ENCODE results near the gene TTC9C. TPM values are rescaled to one million over a fixed set of nuclear protein-coding genes. Genes with fewer than 3 reads are reported as not detected.

Gene TTC9C
- total and polyA plus RNA-seq, 2 of the 8 experiments (the other 6 are each of a cell fraction or from before 2014, with no cell fraction given) = 25.4 to 34.1 TPM

- TF ChIP-seq SAP30 (IDR thresholded peaks at IDR 0.05; ENCODE audit: insufficient read depth, insufficient replicate concordance, low read length) (peak; percentile 96), TCF12 (IDR thresholded peaks at IDR 0.05; ENCODE audit: low read depth, low read length) (no peak), BCL11A (IDR thresholded peaks at IDR 0.05; ENCODE audit: low read depth in 2 of 2, low read length in 2 of 2) (no peak), CBX5 (IDR thresholded peaks at IDR 0.05; ENCODE audit: low read depth, low read length) (no peak), HDAC2 (IDR thresholded peaks at IDR 0.05; ENCODE audit: borderline replicate concordance in 1 of 2, low read depth in 2 of 2, low read length in 2 of 2) (no peak; a peak in 1 of 4 replicates), EP300 (IDR thresholded peaks at IDR 0.05; ENCODE audit: borderline replicate concordance in 1 of 2, low read depth in 2 of 2, low read length in 2 of 2) (no peak; a peak in 1 of 3 replicates), NRF1 (IDR thresholded peaks at IDR 0.05; ENCODE audit: low read depth, low read length) (no peak), SIX5 (IDR thresholded peaks at IDR 0.05; ENCODE audit: low read depth, low read length) (peak; percentile 77), KDM5A (IDR thresholded peaks at IDR 0.05; ENCODE audit: low read length) (peak; percentile 44; the same call in 1 of the 2 replicates), SRF (IDR thresholded peaks at IDR 0.05; ENCODE audit: low read depth, low read length) (peak; percentile 48; the same call in 1 of the 2 replicates), GTF2F1 (IDR thresholded peaks at IDR 0.05; ENCODE audit: borderline replicate concordance, low read depth, low read length) (peak; percentile 40; the same call in 1 of the 2 replicates), SP1 (IDR thresholded peaks at IDR 0.05; ENCODE audit: low read depth, low read length) (peak; percentile 85), SP2 (IDR thresholded peaks at IDR 0.05; ENCODE audit: low read length) (no peak), TAF1 (IDR thresholded peaks at IDR 0.05; ENCODE audit: low read depth, low read length) (peak; percentile 95), SIN3A (conservative IDR thresholded peaks at IDR 0.05 in 1 of 2, IDR thresholded peaks at IDR 0.05 in 1 of 2; ENCODE audit: low read depth in 1 of 2, low read length in 2 of 2) (peak in 1 of 2 experiments; percentile 80; a peak in 2 of 4 replicates), CBX8 (IDR thresholded peaks at IDR 0.05; ENCODE audit: borderline replicate concordance, low read depth, low read length) (no peak), SUZ12 (IDR thresholded peaks at IDR 0.05; ENCODE audit: low read length) (no peak), EZH2 (IDR thresholded peaks at IDR 0.05; ENCODE audit: low read depth, low read length, severe bottlenecking) (no peak), E2F6 (IDR thresholded peaks at IDR 0.05) (no peak), ASH2L (IDR thresholded peaks at IDR 0.05; ENCODE audit: low read length) (peak; percentile 78), POLR2A (IDR thresholded peaks at IDR 0.05; ENCODE audit: control extremely low read depth in 1 of 2, low read depth in 2 of 2, low read length in 2 of 2) (peak; percentile 88 to 98)
- TF ChIP-seq, protein P1, sequence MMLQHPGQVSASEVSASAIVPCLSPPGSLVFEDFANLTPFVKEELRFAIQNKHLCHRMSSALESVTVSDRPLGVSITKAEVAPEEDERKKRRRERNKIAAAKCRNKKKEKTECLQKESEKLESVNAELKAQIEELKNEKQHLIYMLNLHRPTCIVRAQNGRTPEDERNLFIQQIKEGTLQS (IDR thresholded peaks at IDR 0.05; ENCODE audit: insufficient read depth, low read depth, low read length) = peak; percentile 75
These were observed 18.9 kb upstream of the TTC9C start (continued) for GRCh38 chr11:62709247-62710000.

All from H1 (cell line).